GM20431 (cell line): ENCODE measurements around the gene LBX1.

Source experiments
- in situ Hi-C: fragments of 300-500 bp; cut with MseI, MboI; formaldehyde crosslinking; loops from one replicate; pipeline ENCODE4 v1.15.0; 2020; ENCODE audit warnings: low sequenced_read_pairs; ENCODE audit not compliant: unreplicated experiment

Gene LBX1

GRCh38 chr10:101229266-101230182, at the start of gene LBX1:
TSS of gene LBX1 (minus strand) at chr10:101229463. CDS start at chr10:101228815, 648 bp downstream.
- in situ Hi-C loops, result no loop called here

- in situ Hi-C loops, result no loop called here
Observed at GRCh38 chr10:101273741-101274140, 44.5 kb upstream of the LBX1 start.

- in situ Hi-C loops, result no loop called here
Observed at GRCh38 chr10:101273330-101273729, 44.1 kb upstream of the LBX1 start.

GRCh38 chr10:101272229-101272868, 43.1 kb upstream of the LBX1 start:
- in situ Hi-C loops, result no loop called here

- in situ Hi-C loops, result no loop called here
Observed at GRCh38 chr10:101270763-101271162, 41.5 kb upstream of the LBX1 start.

- in situ Hi-C loops, result no loop called here
Observed at GRCh38 chr10:101267776-101268175, 38.5 kb upstream of the LBX1 start.

- in situ Hi-C loops, result no loop called here
Observed at GRCh38 chr10:101267290-101267680, 38.0 kb upstream of the LBX1 start.

- in situ Hi-C loops, result no loop called here
Observed at GRCh38 chr10:101266381-101267289, 37.4 kb upstream of the LBX1 start.

GRCh38 chr10:101263150-101263752, 34.0 kb upstream of the LBX1 start:
- in situ Hi-C loops, result no loop called here

- in situ Hi-C loops, result no loop called here
Observed at GRCh38 chr10:101262147-101262546, 32.9 kb upstream of the LBX1 start.

- in situ Hi-C loops, result no loop called here
Observed at GRCh38 chr10:101261702-101262101, 32.4 kb upstream of the LBX1 start.

- in situ Hi-C loops, result no loop called here
Observed at GRCh38 chr10:101260764-101261481, 31.7 kb upstream of the LBX1 start.

GRCh38 chr10:101258179-101258885, 29.1 kb upstream of the LBX1 start:
- in situ Hi-C loops, result no loop called here

GRCh38 chr10:101257491-101257890, 28.2 kb upstream of the LBX1 start:
- in situ Hi-C loops, result no loop called here

- in situ Hi-C loops, result no loop called here
Observed at GRCh38 chr10:101257084-101257483, 27.8 kb upstream of the LBX1 start.

GRCh38 chr10:101256387-101256786, 27.1 kb upstream of the LBX1 start:
- in situ Hi-C loops, result no loop called here

GRCh38 chr10:101250136-101250535, 20.9 kb upstream of the LBX1 start:
- in situ Hi-C loops, result no loop called here

- in situ Hi-C loops, result no loop called here
Observed at GRCh38 chr10:101249171-101249581, 19.9 kb upstream of the LBX1 start.

- in situ Hi-C loops, result no loop called here
Observed at GRCh38 chr10:101246639-101247038, 17.4 kb upstream of the LBX1 start.
